Loucy (cell line): ENCODE data around the gene RNF32.

ENCODE experiments used
- H2AFZ ChIP-seq: fragments of 200-600 bp; sonication (generic); 2 replicates; pipeline ENCODE4 v1.6.0; 2016; ENCODE audit warnings: antibody characterized with exemption, mild to moderate bottlenecking, low read length, moderate library complexity
- H3F3A ChIP-seq: fragments of 200-600 bp; 2 replicates; pipeline ENCODE4 v1.6.0; 2016; ENCODE audit warnings: antibody characterized with exemption, low read depth, mild to moderate bottlenecking
- H3K27me3 ChIP-seq: fragments of 200-600 bp; sonication (generic); 2 replicates; pipeline ENCODE4 v1.6.1; 2014; ENCODE audit warnings: low read length, mild to moderate bottlenecking; ENCODE audit not compliant: insufficient read depth, poor library complexity, severe bottlenecking
- H3K36me3 ChIP-seq: fragments of 200-600 bp; sonication (generic); 2 replicates; pipeline ENCODE4 v1.6.1; 2016; ENCODE audit warnings: low read length; ENCODE audit not compliant: insufficient read depth
- H3K4me1 ChIP-seq: fragments of 200-600 bp; sonication (generic); 2 replicates; pipeline ENCODE4 v1.5.1; 2014; ENCODE audit warnings: low read length, mild to moderate bottlenecking; ENCODE audit not compliant: insufficient read depth, poor library complexity, severe bottlenecking
- H3K4me2 ChIP-seq: fragments of 200-600 bp; sonication (generic); 2 replicates; pipeline ENCODE4 v1.6.0; 2014; ENCODE audit warnings: antibody characterized with exemption, low read length, low read depth, mild to moderate bottlenecking; ENCODE audit not compliant: poor library complexity, severe bottlenecking
- H3K4me3 ChIP-seq: fragments of 200-600 bp; sonication (generic); 2 replicates; pipeline ENCODE4 v1.5.1; 2014; ENCODE audit warnings: low read length, mild to moderate bottlenecking, mixed read lengths; ENCODE audit not compliant: poor library complexity, severe bottlenecking
- H3K79me2 ChIP-seq: fragments of 200-600 bp; sonication (generic); 2 replicates; pipeline ENCODE4 v1.6.1; 2014; ENCODE audit warnings: low read length; ENCODE audit not compliant: insufficient read depth
- H3K9ac ChIP-seq: fragments of 200-600 bp; sonication (generic); 2 replicates; pipeline ENCODE4 v1.6.0; 2014; ENCODE audit warnings: mild to moderate bottlenecking, low read depth, low read length, moderate library complexity; ENCODE audit not compliant: poor library complexity, severe bottlenecking
- H3K9me2 ChIP-seq: fragments of 200-600 bp; sonication (generic); replicated peaks from 2 replicates; pipeline ENCODE4 v1.6.1; 2016; ENCODE audit warnings: low read depth, low read length, mixed read lengths
- H3K9me3 ChIP-seq: fragments of 200-600 bp; sonication (generic); 2 replicates; pipeline ENCODE4 v1.6.1; 2014; ENCODE audit warnings: mild to moderate bottlenecking, antibody characterized with exemption, low read length, low read depth; ENCODE audit not compliant: insufficient read depth
- H4K20me1 ChIP-seq: fragments of 200-600 bp; sonication (generic); 2 replicates; pipeline ENCODE4 v1.6.0; 2014; ENCODE audit warnings: antibody characterized with exemption, low read length, mild to moderate bottlenecking; ENCODE audit not compliant: insufficient read depth, poor library complexity, severe bottlenecking
- EZH2phosphoT487 ChIP-seq: fragments of 200-600 bp; IDR thresholded peaks from 2 replicates; pipeline ENCODE4 v1.6.1; 2018; ENCODE audit warnings: antibody characterized with exemption, mild to moderate bottlenecking, moderate library complexity, borderline replicate concordance
- TF ChIP-seq, protein P1 (sequence below): fragments of 200-600 bp; sonication (generic); conservative IDR thresholded peaks from 2 replicates; pipeline ENCODE4 v1.5.1; 2014; ENCODE audit warnings: mild to moderate bottlenecking, antibody characterized with exemption, low read length

The RNF32 gene

DNA sequence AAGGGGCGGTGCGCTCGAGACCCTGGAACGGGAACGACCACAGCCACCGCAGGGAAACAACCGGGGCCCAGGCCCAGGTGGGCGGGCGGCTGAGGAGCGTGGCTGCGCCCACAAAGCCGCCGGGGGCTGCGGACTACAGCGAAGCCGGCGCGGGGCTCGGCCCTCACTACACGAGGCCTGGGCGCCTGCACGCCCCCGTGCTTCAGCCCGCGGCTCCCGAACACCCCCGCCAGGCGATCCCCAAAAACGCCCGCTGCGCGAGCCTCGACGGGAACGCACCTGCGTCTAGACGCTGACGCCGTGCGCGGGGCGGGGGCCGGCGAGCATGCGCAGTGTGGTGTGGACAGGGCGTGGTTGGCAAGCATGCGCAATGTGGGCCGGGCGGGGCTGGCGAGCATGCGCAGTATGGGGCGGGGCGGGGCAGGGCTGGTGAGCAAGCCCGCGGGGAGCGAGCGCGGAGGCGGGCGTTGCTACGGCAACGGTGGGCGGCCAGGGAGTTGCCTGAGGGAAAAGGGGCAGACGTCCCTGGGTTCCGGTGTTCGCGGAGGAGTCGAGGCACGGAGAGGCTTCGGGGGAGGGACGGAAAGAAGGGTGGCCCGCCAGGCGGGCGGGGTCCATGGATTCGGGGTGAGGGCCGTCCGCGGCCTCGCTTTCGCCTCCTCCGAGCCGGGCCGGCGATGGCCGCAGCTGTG is at the start of gene RNF32:
Gene RNF32 (plus strand): TSS at position 518 of the 692 bp plus-strand sequence. CDS start 3,104 bp downstream, outside the sequence.
- H3K9me3 ChIP-seq, result no peaks in the 10 kb centered on the region
- H4K20me1 ChIP-seq, result no peaks in the 10 kb centered on the region
- no peak within 1 kb of the TSS for H2AFZ ChIP-seq
- H3K4me1 ChIP-seq, result no peaks in the 10 kb centered on the region
- H3K27me3 ChIP-seq, result no peaks in the 10 kb centered on the region
- H3K9ac ChIP-seq, result no peak within 1 kb of the TSS
- H3K79me2 ChIP-seq, result no peaks in the 10 kb centered on the region
- TF ChIP-seq, protein P1, sequence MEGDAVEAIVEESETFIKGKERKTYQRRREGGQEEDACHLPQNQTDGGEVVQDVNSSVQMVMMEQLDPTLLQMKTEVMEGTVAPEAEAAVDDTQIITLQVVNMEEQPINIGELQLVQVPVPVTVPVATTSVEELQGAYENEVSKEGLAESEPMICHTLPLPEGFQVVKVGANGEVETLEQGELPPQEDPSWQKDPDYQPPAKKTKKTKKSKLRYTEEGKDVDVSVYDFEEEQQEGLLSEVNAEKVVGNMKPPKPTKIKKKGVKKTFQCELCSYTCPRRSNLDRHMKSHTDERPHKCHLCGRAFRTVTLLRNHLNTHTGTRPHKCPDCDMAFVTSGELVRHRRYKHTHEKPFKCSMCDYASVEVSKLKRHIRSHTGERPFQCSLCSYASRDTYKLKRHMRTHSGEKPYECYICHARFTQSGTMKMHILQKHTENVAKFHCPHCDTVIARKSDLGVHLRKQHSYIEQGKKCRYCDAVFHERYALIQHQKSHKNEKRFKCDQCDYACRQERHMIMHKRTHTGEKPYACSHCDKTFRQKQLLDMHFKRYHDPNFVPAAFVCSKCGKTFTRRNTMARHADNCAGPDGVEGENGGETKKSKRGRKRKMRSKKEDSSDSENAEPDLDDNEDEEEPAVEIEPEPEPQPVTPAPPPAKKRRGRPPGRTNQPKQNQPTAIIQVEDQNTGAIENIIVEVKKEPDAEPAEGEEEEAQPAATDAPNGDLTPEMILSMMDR, result no peak
- TF ChIP-seq EZH2phosphoT487, result no peak
- H3K4me3 ChIP-seq, result no peak within 1 kb of the TSS
- H3K9me2 ChIP-seq, result no peaks in the 10 kb centered on the region
- no peak within 1 kb of the TSS for H3K4me2 ChIP-seq
- no peaks in the 10 kb centered on the region for H3K36me3 ChIP-seq
- H3F3A ChIP-seq, result no peaks in the 10 kb centered on the region

- Histone ChIP-seq H3F3A (no peaks in the 10 kb centered on the region), H3K9me2 (no peaks in the 10 kb centered on the region), H3K36me3 (no peaks in the 10 kb centered on the region), H3K9me3 (no peaks in the 10 kb centered on the region; the same call in 1 of the 2 replicates), H3K4me3 (no peak overlapping the region), H3K4me2 (no peak overlapping the region), H4K20me1 (no peaks in the 10 kb centered on the region), H2AFZ (no peak overlapping the region), H3K79me2 (no peaks in the 10 kb centered on the region), H3K4me1 (no peaks in the 10 kb centered on the region), H3K9ac (no peak overlapping the region), H3K27me3 (no peaks in the 10 kb centered on the region)
- no peak for TF ChIP-seq EZH2phosphoT487
- TF ChIP-seq, protein P1, result no peak
Measured at GRCh38 chr7:156592155-156592884, 48.3 kb upstream of the RNF32 start.

- H3K79me2 ChIP-seq, result no peaks in the 10 kb centered on the region
- H3K36me3 ChIP-seq, result no peaks in the 10 kb centered on the region
- H3K9me3 ChIP-seq, result no peaks in the 10 kb centered on the region; the same call in 1 of the 2 replicates
- no peak overlapping the region for H2AFZ ChIP-seq
- H3K4me1 ChIP-seq, result no peaks in the 10 kb centered on the region
- H3K9me2 ChIP-seq, result no peaks in the 10 kb centered on the region
- H3K9ac ChIP-seq, result no peak overlapping the region
- TF ChIP-seq EZH2phosphoT487, result no peak
- TF ChIP-seq, protein P1, result no peak
- no peak overlapping the region for H3K4me3 ChIP-seq
- H3K27me3 ChIP-seq, result no peaks in the 10 kb centered on the region
- H4K20me1 ChIP-seq, result no peaks in the 10 kb centered on the region
- no peaks in the 10 kb centered on the region for H3F3A ChIP-seq
- H3K4me2 ChIP-seq, result no peak overlapping the region
Measured at GRCh38 chr7:156594283-156595080, 46.1 kb upstream of the RNF32 start.
